Heart left ventricle (tissue), 11 donors: ENCODE data around the gene RBM14. TPM values are rescaled to one million over a fixed set of nuclear protein-coding genes. Genes with fewer than 3 reads are reported as not detected.

Experiments used
- polyA plus RNA-seq, 2 donors: library from polyadenylated mRNA; stranded (reverse); fragments of 200-250 nt; gene quantifications; one replicate each; pipeline ENCODE4 v1.2.3, GENCODE V29; 2013
- total RNA-seq, 9 donors: library from RNA; depleted of rRNA in 2 of 9; stranded (reverse); fragments of >200 nt in 2 of 9; fragmentation: NEBNext Ultra II Directional in 3 of 9; extraction: Animal tissue kit (Norgen Biotek cat#: 25700) in 3 of 9; gene quantifications; one replicate each; pipeline versions ENCODE4 v1.1.0 to v1.2.4, GENCODE V29; 2016 to 2023
- donor health status: ischemic (EF 13 %, LVEDD 7.1; RV severe dilation, severe dysfunction).
- donor health status: healthy with polysubstance abuse.
- donor health status: DM: no; HTN: yes; CAD: no.
- donor health status: DM: no; HTN: no; CAD: no.
- donor health status: ischemic (EF 25% LVEDD 5.7; RV mildly dilated, moderate dysfunction).
- donor health status: healthy.
- donor health status: DM: yes; HTN: yes; CAD: no.
- donor health status: PGD.
- donor health status: nonischemic (EF 23%, LVEDD 6.1; RV moderate dilation, normal function).

The RBM14 gene
- total and polyA plus RNA-seq, 11 donors, result 17.4 to 40.0 (median 30.6) TPM

Other genes starting within 250 kb of the RBM14 start
- 10 to 100 TPM in 6 of 9 donors, 1 to 10 TPM in 3; 6.8 to 30.9 (median 13.1) TPM for gene SLC29A2, start 244.9 kb upstream of the RBM14 start, total RNA-seq
- gene SLC29A2, start 244.9 kb upstream of the RBM14 start, polyA plus RNA-seq, result 10 to 100 TPM; 18.2 to 29.7 TPM
- under 1 TPM in 1 of 9 donors, not detected in 8; 0.75 TPM for gene NPAS4, start 195.6 kb upstream of the RBM14 start, total RNA-seq
- gene NPAS4, start 195.6 kb upstream of the RBM14 start, polyA plus RNA-seq, result under 1 TPM in 1 of 2 donors, not detected in 1; 0.04 TPM
- 10 to 100 TPM; 38.9 to 56.9 (median 47.4) TPM for gene MRPL11, start 177.8 kb upstream of the RBM14 start, total RNA-seq
- gene MRPL11, start 177.8 kb upstream of the RBM14 start, polyA plus RNA-seq, result 10 to 100 TPM; 48.9 to 62.8 TPM
- gene PELI3, start 149.7 kb upstream of the RBM14 start, total RNA-seq, result 10 to 100 TPM in 3 of 9 donors, 1 to 10 TPM in 6; 7.2 to 26.2 (median 8.0) TPM
- 1 to 10 TPM; 5.8 to 9.2 TPM for gene PELI3, start 149.7 kb upstream of the RBM14 start, polyA plus RNA-seq
- 10 to 100 TPM in 6 of 9 donors, 1 to 10 TPM in 3; 6.2 to 43.1 (median 14.9) TPM for gene DPP3, start 136.2 kb upstream of the RBM14 start, total RNA-seq
- gene DPP3, start 136.2 kb upstream of the RBM14 start, polyA plus RNA-seq, result 10 to 100 TPM in 1 of 2 donors, 1 to 10 TPM in 1; 6.4 to 35.5 TPM
- gene BBS1, start 106.0 kb upstream of the RBM14 start, total RNA-seq, result 10 to 100 TPM; 15.8 to 51.8 (median 18.7) TPM
- 10 to 100 TPM; 11.0 to 11.9 TPM for gene BBS1, start 106.0 kb upstream of the RBM14 start, polyA plus RNA-seq
- 10 to 100 TPM in 2 of 9 donors, 1 to 10 TPM in 7; 5.3 to 13.2 (median 6.7) TPM for gene ZDHHC24, start 70.6 kb upstream of the RBM14 start, total RNA-seq
- gene ZDHHC24, start 70.6 kb upstream of the RBM14 start, polyA plus RNA-seq, result 1 to 10 TPM; 5.1 to 6.5 TPM
- gene ACTN3, start 69.7 kb upstream of the RBM14 start, total RNA-seq, result not detected
- gene ACTN3, start 69.7 kb upstream of the RBM14 start, polyA plus RNA-seq, result under 1 TPM; 0.01 to 0.04 TPM
- gene CTSF, start 48.0 kb upstream of the RBM14 start, total RNA-seq, result 10 to 100 TPM; 34.6 to 76.4 (median 52.8) TPM
- 10 to 100 TPM; 17.7 to 23.3 TPM for gene CTSF, start 48.0 kb upstream of the RBM14 start, polyA plus RNA-seq
- gene CCDC87, start 23.6 kb upstream of the RBM14 start, total RNA-seq, result under 1 TPM; 0.14 to 0.63 (median 0.36) TPM
- gene CCDC87, start 23.6 kb upstream of the RBM14 start, polyA plus RNA-seq, result under 1 TPM; 0.15 to 0.18 TPM
- 10 to 100 TPM; 13.9 to 26.7 (median 19.1) TPM for gene CCS, start 23.4 kb upstream of the RBM14 start, total RNA-seq
- gene CCS, start 23.4 kb upstream of the RBM14 start, polyA plus RNA-seq, result 10 to 100 TPM; 20.2 to 41.1 TPM
- 10 to 100 TPM; 46.4 to 89.4 (median 56.6) TPM for gene RBM4, start 22.1 kb downstream of the RBM14 start, total RNA-seq
- gene RBM4, start 22.1 kb downstream of the RBM14 start, polyA plus RNA-seq, result 10 to 100 TPM; 46.8 to 61.6 TPM
- gene RBM4B, start 61.3 kb downstream of the RBM14 start, total RNA-seq, result 10 to 100 TPM in 4 of 9 donors, 1 to 10 TPM in 5; 8.4 to 13.3 (median 10.0) TPM
- 1 to 10 TPM; 7.0 to 8.9 TPM for gene RBM4B, start 61.3 kb downstream of the RBM14 start, polyA plus RNA-seq
- 1 to 10 TPM in 3 of 9 donors, under 1 TPM in 6; 0.50 to 3.1 (median 0.91) TPM for gene SPTBN2, start 112.6 kb downstream of the RBM14 start, total RNA-seq
- under 1 TPM; 0.30 to 0.62 TPM for gene SPTBN2, start 112.6 kb downstream of the RBM14 start, polyA plus RNA-seq
- gene RCE1, start 226.8 kb downstream of the RBM14 start, total RNA-seq, result 1 to 10 TPM; 3.1 to 9.5 (median 5.0) TPM
- gene RCE1, start 226.8 kb downstream of the RBM14 start, polyA plus RNA-seq, result 1 to 10 TPM; 2.1 to 8.3 TPM
- 10 to 100 TPM in 8 of 9 donors, 1 to 10 TPM in 1; 8.2 to 22.0 (median 14.9) TPM for gene LRFN4, start 240.4 kb downstream of the RBM14 start, total RNA-seq
- gene LRFN4, start 240.4 kb downstream of the RBM14 start, polyA plus RNA-seq, result 10 to 100 TPM; 15.4 to 22.1 TPM